Measurements from ENCODE around the gene YOD1.

DNA sequence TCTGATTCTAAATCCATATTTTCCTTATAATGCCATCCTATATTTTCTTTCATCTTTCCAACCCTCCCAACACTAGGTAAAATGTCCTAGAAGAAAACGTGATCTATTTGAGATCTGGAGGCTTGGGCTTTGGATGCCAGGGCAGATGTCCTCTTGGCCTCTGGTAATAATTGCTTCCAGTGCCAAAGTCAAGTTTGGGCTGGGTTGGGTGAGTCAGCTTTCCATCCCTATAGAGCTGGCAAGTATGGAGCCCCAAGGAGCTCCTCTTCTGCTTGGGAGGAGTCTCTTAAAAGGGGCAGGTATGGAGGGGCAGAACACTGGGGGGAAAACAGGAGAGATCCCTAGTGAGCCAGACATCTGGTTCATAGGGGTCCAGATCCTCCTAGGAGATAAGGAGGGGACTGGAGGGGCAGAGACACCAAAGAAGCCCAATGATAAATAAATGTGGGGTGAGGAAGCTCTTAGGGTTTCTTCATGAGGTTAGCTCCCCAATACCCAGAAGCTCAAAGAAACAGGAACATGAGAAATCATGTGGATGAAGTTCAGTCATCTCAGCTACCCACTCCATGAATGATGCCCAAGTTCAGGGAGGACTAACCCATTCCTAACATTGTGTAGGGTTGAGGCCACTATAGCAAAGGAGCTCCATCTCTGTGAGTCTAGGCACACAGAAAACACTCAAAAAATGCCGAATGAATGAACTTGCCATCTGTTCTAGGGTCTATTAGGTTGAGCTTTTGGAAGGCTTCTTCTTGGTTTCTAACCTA is 21.9 kb downstream of the YOD1 start:
- TF ChIP-seq RAD21 (IDR thresholded peaks at IDR 0.05; ENCODE audit: low read depth) = no peak
- TF ChIP-seq, protein P1, sequence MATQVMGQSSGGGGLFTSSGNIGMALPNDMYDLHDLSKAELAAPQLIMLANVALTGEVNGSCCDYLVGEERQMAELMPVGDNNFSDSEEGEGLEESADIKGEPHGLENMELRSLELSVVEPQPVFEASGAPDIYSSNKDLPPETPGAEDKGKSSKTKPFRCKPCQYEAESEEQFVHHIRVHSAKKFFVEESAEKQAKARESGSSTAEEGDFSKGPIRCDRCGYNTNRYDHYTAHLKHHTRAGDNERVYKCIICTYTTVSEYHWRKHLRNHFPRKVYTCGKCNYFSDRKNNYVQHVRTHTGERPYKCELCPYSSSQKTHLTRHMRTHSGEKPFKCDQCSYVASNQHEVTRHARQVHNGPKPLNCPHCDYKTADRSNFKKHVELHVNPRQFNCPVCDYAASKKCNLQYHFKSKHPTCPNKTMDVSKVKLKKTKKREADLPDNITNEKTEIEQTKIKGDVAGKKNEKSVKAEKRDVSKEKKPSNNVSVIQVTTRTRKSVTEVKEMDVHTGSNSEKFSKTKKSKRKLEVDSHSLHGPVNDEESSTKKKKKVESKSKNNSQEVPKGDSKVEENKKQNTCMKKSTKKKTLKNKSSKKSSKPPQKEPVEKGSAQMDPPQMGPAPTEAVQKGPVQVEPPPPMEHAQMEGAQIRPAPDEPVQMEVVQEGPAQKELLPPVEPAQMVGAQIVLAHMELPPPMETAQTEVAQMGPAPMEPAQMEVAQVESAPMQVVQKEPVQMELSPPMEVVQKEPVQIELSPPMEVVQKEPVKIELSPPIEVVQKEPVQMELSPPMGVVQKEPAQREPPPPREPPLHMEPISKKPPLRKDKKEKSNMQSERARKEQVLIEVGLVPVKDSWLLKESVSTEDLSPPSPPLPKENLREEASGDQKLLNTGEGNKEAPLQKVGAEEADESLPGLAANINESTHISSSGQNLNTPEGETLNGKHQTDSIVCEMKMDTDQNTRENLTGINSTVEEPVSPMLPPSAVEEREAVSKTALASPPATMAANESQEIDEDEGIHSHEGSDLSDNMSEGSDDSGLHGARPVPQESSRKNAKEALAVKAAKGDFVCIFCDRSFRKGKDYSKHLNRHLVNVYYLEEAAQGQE (IDR thresholded peaks at IDR 0.05; ENCODE audit: low read depth) = no peak
- TF ChIP-seq TCF12 (IDR thresholded peaks at IDR 0.05; ENCODE audit: low read depth) = no peak
- TF ChIP-seq EP300 (IDR thresholded peaks at IDR 0.05; ENCODE audit: borderline replicate concordance) = no peak
- TF ChIP-seq, protein P2, sequence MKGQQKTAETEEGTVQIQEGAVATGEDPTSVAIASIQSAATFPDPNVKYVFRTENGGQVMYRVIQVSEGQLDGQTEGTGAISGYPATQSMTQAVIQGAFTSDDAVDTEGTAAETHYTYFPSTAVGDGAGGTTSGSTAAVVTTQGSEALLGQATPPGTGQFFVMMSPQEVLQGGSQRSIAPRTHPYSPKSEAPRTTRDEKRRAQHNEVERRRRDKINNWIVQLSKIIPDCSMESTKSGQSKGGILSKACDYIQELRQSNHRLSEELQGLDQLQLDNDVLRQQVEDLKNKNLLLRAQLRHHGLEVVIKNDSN (IDR thresholded peaks at IDR 0.05) = no peak
- no peak for TF ChIP-seq FOXM1 (IDR thresholded peaks at IDR 0.05; ENCODE audit: borderline replicate concordance, low read depth)
- TF ChIP-seq ZBTB7A (IDR thresholded peaks at IDR 0.05; ENCODE audit: low read depth) = no peak
- TF ChIP-seq, protein P3, sequence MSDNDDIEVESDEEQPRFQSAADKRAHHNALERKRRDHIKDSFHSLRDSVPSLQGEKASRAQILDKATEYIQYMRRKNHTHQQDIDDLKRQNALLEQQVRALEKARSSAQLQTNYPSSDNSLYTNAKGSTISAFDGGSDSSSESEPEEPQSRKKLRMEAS (IDR thresholded peaks at IDR 0.05) = no peak
- no peak for TF ChIP-seq TAF1 (IDR thresholded peaks at IDR 0.05; ENCODE audit: low read depth)
- no peak for TF ChIP-seq EGR1 (IDR thresholded peaks at IDR 0.05)
- no peak for TF ChIP-seq CEBPB (IDR thresholded peaks at IDR 0.05)
